Measurements from ENCODE around the gene MAPT.
"Not testable (repeated sequence)": the region's sequence is repeated elsewhere in the genome, so short reads cannot be mapped to it uniquely, and the experiment has no call there.

Gene MAPT

DNA sequence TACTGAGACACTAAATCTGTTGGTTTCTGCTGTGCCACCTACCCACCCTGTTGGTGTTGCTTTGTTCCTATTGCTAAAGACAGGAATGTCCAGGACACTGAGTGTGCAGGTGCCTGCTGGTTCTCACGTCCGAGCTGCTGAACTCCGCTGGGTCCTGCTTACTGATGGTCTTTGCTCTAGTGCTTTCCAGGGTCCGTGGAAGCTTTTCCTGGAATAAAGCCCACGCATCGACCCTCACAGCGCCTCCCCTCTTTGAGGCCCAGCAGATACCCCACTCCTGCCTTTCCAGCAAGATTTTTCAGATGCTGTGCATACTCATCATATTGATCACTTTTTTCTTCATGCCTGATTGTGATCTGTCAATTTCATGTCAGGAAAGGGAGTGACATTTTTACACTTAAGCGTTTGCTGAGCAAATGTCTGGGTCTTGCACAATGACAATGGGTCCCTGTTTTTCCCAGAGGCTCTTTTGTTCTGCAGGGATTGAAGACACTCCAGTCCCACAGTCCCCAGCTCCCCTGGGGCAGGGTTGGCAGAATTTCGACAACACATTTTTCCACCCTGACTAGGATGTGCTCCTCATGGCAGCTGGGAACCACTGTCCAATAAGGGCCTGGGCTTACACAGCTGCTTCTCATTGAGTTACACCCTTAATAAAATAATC, 119.3 kb downstream of the MAPT start:
- no peak for DNase-seq

GRCh38 chr17:46019408-46019925, 125.1 kb downstream of the MAPT start:
- DNase-seq = not testable (repeated sequence)

GRCh38 chr17:46020023-46020761, 125.8 kb downstream of the MAPT start:
- DNase-seq = peak; percentile 80

GRCh38 chr17:46020998-46021397, 126.6 kb downstream of the MAPT start:
- DNase-seq = no peak

GRCh38 chr17:46023366-46023765, 129.0 kb downstream of the MAPT start:
- DNase-seq = not testable (repeated sequence)

DNA sequence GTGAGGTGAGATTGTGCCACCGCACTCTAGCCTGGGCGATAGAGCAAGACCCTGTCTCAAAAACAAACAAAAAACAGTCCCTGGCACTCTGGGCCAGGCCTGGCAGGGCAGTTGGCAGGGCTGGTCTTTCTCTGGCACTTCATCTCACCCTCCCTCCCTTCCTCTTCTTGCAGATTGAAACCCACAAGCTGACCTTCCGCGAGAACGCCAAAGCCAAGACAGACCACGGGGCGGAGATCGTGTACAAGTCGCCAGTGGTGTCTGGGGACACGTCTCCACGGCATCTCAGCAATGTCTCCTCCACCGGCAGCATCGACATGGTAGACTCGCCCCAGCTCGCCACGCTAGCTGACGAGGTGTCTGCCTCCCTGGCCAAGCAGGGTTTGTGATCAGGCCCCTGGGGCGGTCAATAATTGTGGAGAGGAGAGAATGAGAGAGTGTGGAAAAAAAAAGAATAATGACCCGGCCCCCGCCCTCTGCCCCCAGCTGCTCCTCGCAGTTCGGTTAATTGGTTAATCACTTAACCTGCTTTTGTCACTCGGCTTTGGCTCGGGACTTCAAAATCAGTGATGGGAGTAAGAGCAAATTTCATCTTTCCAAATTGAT, 129.5 kb downstream of the MAPT start:
- DNase-seq = no peak

- DNase-seq = no peak
These were observed 130.2 kb downstream of the MAPT start for GRCh38 chr17:46024590-46024989.

DNA sequence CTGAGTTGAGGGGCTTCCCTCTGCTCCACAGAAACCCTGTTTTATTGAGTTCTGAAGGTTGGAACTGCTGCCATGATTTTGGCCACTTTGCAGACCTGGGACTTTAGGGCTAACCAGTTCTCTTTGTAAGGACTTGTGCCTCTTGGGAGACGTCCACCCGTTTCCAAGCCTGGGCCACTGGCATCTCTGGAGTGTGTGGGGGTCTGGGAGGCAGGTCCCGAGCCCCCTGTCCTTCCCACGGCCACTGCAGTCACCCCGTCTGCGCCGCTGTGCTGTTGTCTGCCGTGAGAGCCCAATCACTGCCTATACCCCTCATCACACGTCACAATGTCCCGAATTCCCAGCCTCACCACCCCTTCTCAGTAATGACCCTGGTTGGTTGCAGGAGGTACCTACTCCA, 130.7 kb downstream of the MAPT start:
- no peak for DNase-seq

GRCh38 chr17:46025510-46026165, 131.3 kb downstream of the MAPT start:
- no peak for DNase-seq

GRCh38 chr17:46026166-46027047, 132.1 kb downstream of the MAPT start:
- peak; percentile 54 for DNase-seq

DNA sequence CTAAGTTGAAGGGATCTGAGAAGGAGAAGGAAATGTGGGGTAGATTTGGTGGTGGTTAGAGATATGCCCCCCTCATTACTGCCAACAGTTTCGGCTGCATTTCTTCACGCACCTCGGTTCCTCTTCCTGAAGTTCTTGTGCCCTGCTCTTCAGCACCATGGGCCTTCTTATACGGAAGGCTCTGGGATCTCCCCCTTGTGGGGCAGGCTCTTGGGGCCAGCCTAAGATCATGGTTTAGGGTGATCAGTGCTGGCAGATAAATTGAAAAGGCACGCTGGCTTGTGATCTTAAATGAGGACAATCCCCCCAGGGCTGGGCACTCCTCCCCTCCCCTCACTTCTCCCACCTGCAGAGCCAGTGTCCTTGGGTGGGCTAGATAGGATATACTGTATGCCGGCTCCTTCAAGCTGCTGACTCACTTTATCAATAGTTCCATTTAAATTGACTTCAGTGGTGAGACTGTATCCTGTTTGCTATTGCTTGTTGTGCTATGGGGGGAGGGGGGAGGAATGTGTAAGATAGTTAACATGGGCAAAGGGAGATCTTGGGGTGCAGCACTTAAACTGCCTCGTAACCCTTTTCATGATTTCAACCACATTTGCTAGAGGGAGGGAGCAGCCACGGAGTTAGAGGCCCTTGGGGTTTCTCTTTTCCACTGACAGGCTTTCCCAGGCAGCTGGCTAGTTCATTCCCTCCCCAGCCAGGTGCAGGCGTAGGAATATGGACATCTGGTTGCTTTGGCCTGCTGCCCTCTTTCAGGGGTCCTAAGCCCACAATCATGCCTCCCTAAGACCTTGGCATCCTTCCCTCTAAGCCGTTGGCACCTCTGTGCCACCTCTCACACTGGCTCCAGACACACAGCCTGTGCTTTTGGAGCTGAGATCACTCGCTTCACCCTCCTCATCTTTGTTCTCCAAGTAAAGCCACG, 133.0 kb downstream of the MAPT start:
- DNase-seq = no peak

DNA sequence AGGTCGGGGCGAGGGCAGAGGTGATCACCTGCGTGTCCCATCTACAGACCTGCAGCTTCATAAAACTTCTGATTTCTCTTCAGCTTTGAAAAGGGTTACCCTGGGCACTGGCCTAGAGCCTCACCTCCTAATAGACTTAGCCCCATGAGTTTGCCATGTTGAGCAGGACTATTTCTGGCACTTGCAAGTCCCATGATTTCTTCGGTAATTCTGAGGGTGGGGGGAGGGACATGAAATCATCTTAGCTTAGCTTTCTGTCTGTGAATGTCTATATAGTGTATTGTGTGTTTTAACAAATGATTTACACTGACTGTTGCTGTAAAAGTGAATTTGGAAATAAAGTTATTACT, 133.6 kb downstream of the MAPT start:
- no peak for DNase-seq

DNA sequence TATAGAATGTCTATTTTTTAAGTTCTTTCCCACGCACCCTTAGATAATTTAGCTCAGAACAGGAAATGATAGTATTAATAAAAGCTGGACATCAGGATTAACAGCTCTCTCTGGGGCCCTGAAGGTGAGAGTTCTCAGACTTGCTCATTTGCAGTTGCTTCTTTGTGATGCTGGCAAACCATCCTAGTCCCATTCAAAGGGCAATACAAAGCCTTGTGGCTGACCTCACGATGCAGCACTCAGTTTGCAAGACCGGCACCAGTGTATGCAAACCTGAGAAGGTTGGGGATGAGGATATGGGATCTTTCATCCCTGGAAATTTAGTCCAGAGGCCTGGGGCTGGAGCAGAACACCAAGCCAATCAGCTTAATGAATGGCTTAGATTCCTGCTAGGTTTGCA, 134.0 kb downstream of the MAPT start:
- no peak for DNase-seq

- DNase-seq = no peak
These were observed 134.7 kb downstream of the MAPT start for GRCh38 chr17:46028981-46029565.

- DNase-seq = no peak
These were observed 135.3 kb downstream of the MAPT start for GRCh38 chr17:46029627-46030026.

GRCh38 chr17:46030752-46031151, 136.4 kb downstream of the MAPT start:
- DNase-seq = no peak

GRCh38 chr17:46031440-46031839, 137.1 kb downstream of the MAPT start:
- DNase-seq = no peak

DNA sequence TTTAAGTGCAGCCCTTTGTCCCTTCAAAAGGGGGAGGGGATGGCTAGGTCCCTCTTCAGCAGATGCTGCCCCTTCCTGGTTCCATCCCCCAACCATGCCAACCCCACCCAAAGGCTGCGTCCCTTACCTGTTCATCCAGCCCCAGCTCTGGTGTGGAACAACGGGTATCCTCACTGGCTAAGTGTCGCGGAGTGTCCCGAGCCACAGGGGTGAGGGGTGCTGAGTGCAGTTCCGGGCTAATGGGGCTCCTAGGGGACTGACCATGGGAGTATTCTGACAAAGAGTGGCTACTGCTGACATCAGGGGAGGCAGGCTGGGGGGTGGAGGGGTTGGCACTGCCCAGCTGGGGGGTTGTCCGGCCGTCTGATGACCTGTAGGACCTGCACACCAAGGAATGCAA, 137.6 kb downstream of the MAPT start:
- no peak for DNase-seq

- DNase-seq = no peak
These were observed 138.6 kb downstream of the MAPT start for GRCh38 chr17:46032909-46033308.

DNA sequence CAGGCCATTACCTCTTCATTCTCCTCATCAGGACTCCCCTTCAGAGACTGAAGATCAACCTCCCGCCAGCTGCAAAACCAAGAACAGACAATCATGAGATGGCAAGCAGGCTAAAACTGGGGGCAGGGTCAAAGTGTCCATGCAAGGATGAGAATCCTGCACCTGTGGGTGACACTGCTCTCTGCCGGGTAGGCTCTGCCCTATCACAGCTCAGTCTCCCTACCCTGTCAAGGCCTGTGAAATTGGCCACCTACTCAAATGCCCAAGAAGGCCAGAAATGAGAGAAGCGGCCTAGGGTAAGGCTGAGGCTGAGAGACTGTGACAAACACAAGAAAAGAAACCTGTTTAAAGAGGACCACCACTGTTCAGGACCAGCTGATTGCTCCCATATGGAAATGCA, 139.0 kb downstream of the MAPT start:
- DNase-seq = no peak

All from activated CD8-positive, alpha-beta memory T cell treated with anti-CD3 and anti-CD28 coated beads for 24 hours (primary cell).